HG03060 (cell line): ENCODE data around the gene NTM.
"Not testable (repeated sequence)": the region's sequence is repeated elsewhere in the genome, so short reads cannot be mapped to it uniquely, and the experiment has no call there.

ENCODE experiments used
- ATAC-seq: cut with Tn5 transposase; IDR thresholded peaks from one replicate; pipeline ENCODE4 v1.9.1; 2021; ENCODE audit warnings: low read depth, moderate number of reproducible peaks; ENCODE audit not compliant: unreplicated experiment

Gene NTM

GRCh38 chr11:131488238-131488637 lies 117.8 kb downstream of the NTM start:
- ATAC-seq, result no peak

DNA sequence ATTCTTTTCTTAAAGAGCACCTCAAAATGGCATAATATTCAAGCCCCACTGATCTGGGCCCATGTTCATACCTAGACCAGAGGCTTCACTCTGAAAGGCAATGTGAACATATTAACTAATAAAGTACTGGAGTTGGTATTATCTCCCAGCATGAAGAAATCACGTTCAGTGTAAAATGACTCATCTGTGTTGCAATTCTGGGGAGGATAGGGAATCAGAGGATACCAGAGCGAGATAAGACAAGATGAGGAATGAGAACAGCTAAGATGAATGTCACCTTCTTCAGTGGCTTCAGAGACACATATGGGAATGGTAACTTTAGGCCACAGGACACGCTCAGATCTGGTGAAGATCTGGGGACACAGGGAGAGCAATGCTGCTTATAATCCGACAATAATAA lies 121.1 kb downstream of the NTM start:
- ATAC-seq, result no peak

DNA sequence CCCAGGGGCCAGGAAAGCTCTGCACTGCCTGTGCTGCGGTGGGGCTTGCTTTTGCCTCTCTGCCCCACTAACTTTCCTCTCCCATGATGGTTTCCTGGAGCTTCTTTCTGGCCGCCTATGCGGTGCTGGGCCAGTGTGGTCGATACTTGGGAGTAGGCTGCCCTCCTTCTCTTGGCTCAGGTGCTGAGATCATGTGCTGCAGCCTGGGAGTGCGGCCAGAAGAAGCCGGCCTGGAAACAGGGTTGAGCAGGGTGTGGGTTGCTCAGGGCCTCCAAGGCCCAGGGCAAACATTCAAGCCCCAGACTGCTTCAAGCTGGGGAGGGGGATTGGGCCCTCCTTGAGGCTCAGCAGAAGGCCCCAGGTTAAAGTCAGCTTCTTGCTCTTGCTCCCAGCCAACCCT lies 125.0 kb downstream of the NTM start:
- no peak for ATAC-seq

GRCh38 chr11:131497686-131498085 lies 127.3 kb downstream of the NTM start:
- not testable (repeated sequence) for ATAC-seq

DNA sequence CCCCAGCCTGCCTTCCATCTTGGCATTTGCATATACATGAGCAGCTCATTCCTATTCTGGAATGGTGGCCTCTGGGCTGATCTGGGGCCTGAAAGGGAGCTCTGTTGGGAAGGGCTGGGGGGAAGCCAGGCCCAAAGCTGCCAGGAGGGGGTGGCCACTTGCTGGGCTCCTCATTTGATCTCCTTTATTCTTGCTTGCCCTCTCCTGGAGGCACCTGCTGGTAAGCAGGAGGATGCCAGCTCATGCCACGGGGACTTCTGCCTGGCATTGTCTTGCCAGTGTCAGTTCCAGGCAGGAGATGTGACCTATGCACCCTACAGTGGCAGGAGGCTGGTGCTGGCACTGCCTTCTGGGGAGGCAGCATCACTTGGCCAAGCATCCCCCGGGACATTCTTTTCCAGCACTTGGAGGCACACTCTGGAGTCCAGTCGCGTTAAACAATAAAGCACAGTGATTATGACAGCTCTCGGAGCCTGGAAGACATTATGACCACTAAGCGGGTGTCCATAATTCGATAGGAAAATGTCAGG lies 128.3 kb downstream of the NTM start:
- no peak for ATAC-seq

- ATAC-seq, result no peak
Measured at GRCh38 chr11:131499199-131499598, 128.8 kb downstream of the NTM start.

DNA sequence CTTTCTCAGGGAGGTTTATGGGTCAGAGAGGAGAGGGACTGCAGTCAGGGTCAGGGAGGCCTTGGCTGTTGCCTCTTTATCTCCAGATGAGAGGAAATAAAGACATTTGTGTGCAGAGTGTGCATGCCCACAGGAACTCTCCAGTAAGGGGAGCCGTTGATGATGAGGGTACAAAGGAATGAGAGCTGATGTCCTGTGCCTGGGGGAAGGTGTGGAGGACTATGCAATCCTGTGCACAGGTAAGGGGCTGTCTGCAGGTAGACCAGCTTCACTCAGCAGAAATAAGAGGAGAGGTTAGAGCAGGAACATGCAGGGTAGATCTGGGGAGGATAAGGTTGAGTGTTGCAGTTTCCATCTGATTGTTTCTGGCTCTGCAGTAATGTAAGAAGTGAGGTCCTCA lies 132.6 kb downstream of the NTM start:
- no peak for ATAC-seq

- no peak for ATAC-seq
Measured at GRCh38 chr11:131504199-131504949, 134.0 kb downstream of the NTM start.

GRCh38 chr11:131506348-131506747 lies 135.9 kb downstream of the NTM start:
- no peak for ATAC-seq

DNA sequence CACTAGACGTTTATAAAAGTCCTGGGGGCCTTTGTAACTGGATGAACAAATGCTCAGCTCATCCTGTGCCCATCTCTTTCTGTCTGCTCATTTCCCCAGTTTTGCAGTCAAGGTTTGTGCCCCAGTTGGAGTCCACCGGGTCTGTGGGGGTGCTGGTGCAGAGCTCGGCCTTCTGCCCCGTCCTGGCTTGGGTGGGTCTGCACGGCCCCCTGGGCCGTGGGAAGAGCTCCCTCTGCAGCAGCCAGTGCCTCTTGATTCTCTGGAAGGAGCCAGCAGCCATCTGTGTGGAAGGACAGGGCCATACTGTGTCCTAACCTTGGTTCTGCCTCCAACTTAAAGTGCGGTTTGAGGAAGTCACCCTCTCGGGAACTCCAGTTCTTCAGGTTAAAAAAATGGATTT lies 140.2 kb downstream of the NTM start:
- ATAC-seq, result no peak

DNA sequence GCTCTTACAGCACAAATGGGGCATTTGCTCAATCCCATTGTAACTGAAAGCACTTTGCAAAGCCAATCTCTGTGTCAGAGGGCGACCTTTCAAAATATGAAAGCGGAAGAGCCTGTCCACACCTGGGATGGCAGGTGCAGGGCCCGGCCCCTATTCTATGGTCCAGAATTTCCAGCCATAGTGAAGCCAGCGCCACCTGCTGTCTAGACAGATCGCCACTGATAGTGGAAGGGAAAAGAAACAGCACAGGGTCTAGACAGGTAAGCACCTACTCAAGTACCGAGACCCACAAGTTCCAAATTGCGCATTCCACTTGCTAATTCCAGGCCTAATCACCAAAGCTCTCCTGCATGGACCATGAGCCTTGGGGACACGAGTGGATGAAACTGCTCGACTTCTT lies 141.4 kb downstream of the NTM start:
- ATAC-seq, result no peak

- no peak for ATAC-seq
Measured at GRCh38 chr11:131512228-131512627, 141.8 kb downstream of the NTM start.

DNA sequence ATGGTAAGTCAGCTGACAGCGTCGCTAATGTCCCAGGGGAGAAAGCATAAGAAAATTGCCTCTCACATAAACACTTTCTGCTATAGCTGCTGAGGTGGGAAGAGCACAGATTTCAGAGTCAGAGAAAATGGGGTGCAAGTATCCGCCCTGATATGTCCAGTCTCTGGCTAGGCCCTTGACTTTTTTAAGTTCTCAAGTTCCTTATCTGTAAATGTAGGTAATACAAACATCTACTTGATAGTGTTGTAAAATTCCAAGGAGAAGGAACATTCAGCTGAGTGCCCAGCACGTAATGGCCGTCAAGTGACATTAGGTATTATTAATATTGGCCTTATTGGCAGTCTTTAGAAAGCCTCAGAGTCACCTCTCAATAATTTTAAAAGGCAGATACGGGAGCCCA lies 143.6 kb downstream of the NTM start:
- ATAC-seq, result no peak

- ATAC-seq, result no peak
Measured at GRCh38 chr11:131518305-131518838, 148.0 kb downstream of the NTM start.

- no peak for ATAC-seq
Measured at GRCh38 chr11:131522851-131523250, 152.4 kb downstream of the NTM start.

GRCh38 chr11:131530407-131530806 lies 160.0 kb downstream of the NTM start:
- no peak for ATAC-seq

DNA sequence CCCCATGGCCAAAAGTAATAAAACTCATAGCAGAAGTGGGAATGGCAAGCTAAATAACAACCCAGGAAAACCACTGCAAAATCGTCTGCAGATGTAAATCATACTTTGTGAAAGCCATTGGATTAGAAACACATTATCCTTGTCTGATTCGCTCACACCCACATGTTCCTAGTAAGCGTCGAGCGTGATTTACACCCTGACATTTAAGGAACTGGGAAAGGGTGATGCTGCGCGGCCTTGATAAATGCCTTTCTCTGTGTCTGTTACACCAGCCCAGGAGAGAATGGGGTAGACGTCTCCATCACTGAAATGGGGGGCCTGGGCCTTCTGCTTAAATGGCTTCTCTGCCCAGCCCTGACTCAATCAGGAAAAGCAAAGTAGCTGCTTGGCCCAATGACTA lies 162.7 kb downstream of the NTM start:
- no peak for ATAC-seq

- no peak for ATAC-seq
Measured at GRCh38 chr11:131533998-131534397, 163.6 kb downstream of the NTM start.

- ATAC-seq, result no peak
Measured at GRCh38 chr11:131534611-131535010, 164.2 kb downstream of the NTM start.

- ATAC-seq, result no peak
Measured at GRCh38 chr11:131536159-131536558, 165.7 kb downstream of the NTM start.

DNA sequence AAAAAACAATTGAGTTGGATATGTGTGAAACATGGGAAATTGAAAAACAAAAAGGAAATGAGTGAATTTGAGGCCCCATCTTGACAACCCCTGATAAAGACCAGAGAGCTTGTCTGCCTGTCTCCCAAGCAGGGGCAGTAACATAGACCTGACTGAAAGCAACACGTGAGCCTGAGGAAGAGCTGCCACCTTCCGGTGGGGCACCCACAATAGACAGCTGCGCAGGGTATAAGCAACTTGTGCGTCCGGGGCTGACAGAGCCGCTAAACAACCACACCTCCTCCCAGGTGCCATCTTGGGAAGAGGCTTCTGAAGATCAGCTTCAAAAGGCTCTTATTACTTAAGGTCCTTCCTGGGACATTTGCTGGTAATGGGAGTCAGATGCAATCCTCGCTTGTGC lies 166.8 kb downstream of the NTM start:
- no peak for ATAC-seq

DNA sequence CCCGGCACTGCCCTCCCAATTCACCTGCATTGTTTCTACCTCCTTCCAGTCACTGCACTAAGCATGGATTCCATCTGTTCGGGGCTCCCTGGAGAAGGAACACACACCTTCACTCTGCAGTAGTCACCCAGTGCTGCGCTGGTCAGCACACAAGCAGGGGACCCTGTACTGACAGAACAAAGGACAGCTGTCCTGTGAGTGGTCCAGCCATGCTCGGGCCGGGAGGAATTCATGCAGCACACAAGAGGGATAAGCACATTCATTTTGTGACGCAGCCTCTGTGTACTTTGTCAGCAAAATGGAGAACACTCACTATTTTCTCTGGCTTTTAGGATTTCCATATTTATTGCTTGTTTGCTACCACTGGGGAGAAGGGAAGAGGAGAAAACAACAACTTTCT lies 167.3 kb downstream of the NTM start:
- no peak for ATAC-seq
